ENCODE data around the gene FLOT1.

FLOT1 gene

GRCh38 chr6:30679765-30680535, 62.5 kb downstream of the FLOT1 start:
- H3K4me3 ChIP-seq (ENCODE audit: low read length), result no peak overlapping the region
- TF ChIP-seq EZH2 (optimal IDR thresholded peaks at IDR 0.05; ENCODE audit: low read depth, low read length), result no peak
- no peak for TF ChIP-seq EZH2phosphoT487 (IDR thresholded peaks at IDR 0.05; ENCODE audit: low read length)
- TF ChIP-seq CTCF (IDR thresholded peaks at IDR 0.05; ENCODE audit: low read length), result no peak
- peaks cover 38% of the 10 kb centered on the region for H3F3A ChIP-seq (ENCODE audit: insufficient read depth, low read length)
- DNase-seq, result no peak
- no peaks in the 10 kb centered on the region for H3K9me3 ChIP-seq (replicated peaks; ENCODE audit: insufficient read depth, low read length)
- no peak overlapping the region for H3K27ac ChIP-seq (ENCODE audit: low read length)
- H3K4me1 ChIP-seq (ENCODE audit: low read length), result peaks cover 23% of the 10 kb centered on the region
- no peaks in the 10 kb centered on the region for H3K27me3 ChIP-seq (replicated peaks; ENCODE audit: insufficient read depth, low read length)
- no peaks in the 10 kb centered on the region for H3K9me2 ChIP-seq (replicated peaks; ENCODE audit: insufficient read depth, low read length)
- H4K20me1 ChIP-seq (ENCODE audit: insufficient read depth, low read length), result no peaks in the 10 kb centered on the region
- H3K79me2 ChIP-seq (ENCODE audit: low read length), result peaks cover 69% of the 10 kb centered on the region
- H2AFZ ChIP-seq (ENCODE audit: low read length), result no peak overlapping the region
- H3K36me3 ChIP-seq (replicated peaks; ENCODE audit: insufficient read depth, low read length), result 0 out of 2 replicates have a peak, but pooled peaks cover 3% of the 10 kb centered on the region
- no peak overlapping the region for H3K9ac ChIP-seq (ENCODE audit: low read length)
- H3K4me2 ChIP-seq (ENCODE audit: low read depth, low read length), result peak overlapping the region; percentile 72; the same call in 1 of the 2 replicates

GRCh38 chr6:30678964-30679726, 63.3 kb downstream of the FLOT1 start:
- H3K9me2 ChIP-seq (replicated peaks; ENCODE audit: insufficient read depth, low read length), result no peaks in the 10 kb centered on the region
- peak; percentile 96 for TF ChIP-seq CTCF (IDR thresholded peaks at IDR 0.05; ENCODE audit: low read length)
- no peak for TF ChIP-seq EZH2 (optimal IDR thresholded peaks at IDR 0.05; ENCODE audit: low read depth, low read length)
- no peak overlapping the region for H2AFZ ChIP-seq (ENCODE audit: low read length)
- H3K9me3 ChIP-seq (replicated peaks; ENCODE audit: insufficient read depth, low read length), result no peaks in the 10 kb centered on the region
- H3K4me1 ChIP-seq (ENCODE audit: low read length), result peaks cover 23% of the 10 kb centered on the region
- H3K79me2 ChIP-seq (ENCODE audit: low read length), result peaks cover 61% of the 10 kb centered on the region
- no peaks in the 10 kb centered on the region for H4K20me1 ChIP-seq (ENCODE audit: insufficient read depth, low read length)
- no peaks in the 10 kb centered on the region for H3K27me3 ChIP-seq (replicated peaks; ENCODE audit: insufficient read depth, low read length)
- no peak overlapping the region for H3K9ac ChIP-seq (ENCODE audit: low read length)
- H3K4me2 ChIP-seq (ENCODE audit: low read depth, low read length), result peak overlapping the region; percentile 72; the same call in 1 of the 2 replicates
- H3K27ac ChIP-seq (ENCODE audit: low read length), result no peak overlapping the region
- peaks cover 35% of the 10 kb centered on the region for H3F3A ChIP-seq (ENCODE audit: insufficient read depth, low read length)
- no peak overlapping the region for H3K4me3 ChIP-seq (ENCODE audit: low read length)
- 0 out of 2 replicates have a peak, but pooled peaks cover 3% of the 10 kb centered on the region for H3K36me3 ChIP-seq (replicated peaks; ENCODE audit: insufficient read depth, low read length)
- DNase-seq, result peak; percentile 81
